H1 (cell line): Measurements from ENCODE around the gene NPHP4. TPM values are rescaled to one million over a fixed set of nuclear protein-coding genes. Genes with fewer than 3 reads are reported as not detected.

Source experiments
- CTCF ChIA-PET: fragments of 300-600 bp; sonication (Branson Sonifier 250); formaldehyde crosslinking; loops from one replicate; lab custom pipeline; 2021; ENCODE audit not compliant: partially characterized antibody; lab: Charles Lee
- POLR2A ChIA-PET: fragments of 300-600 bp; sonication (Branson Sonifier 250); formaldehyde crosslinking; loops from one replicate; lab custom pipeline; 2021; ENCODE audit warnings: inconsistent platforms; ENCODE audit not compliant: partially characterized antibody; lab: Charles Lee
- DNase-seq, 2 experiments: peaks; one replicate each; pipeline versions ENCODE4 v3.0.0 to v3.0.0-alpha.2; 2010 to 2022; ENCODE audit warnings: low spot score in 2 of 2, low read depth in 1 of 2, mixed read lengths in 1 of 2
- FAIRE-seq: peaks from 2 replicates; lab custom pipeline; 2011; peaks lifted over from hg19 to GRCh38; lab: Jason Lieb, UNC
- H2AFZ ChIP-seq: 2 replicates; pipeline ENCODE4 v1.8.1; 2012; ENCODE audit warnings: low read length, inconsistent platforms
- H2AK5ac ChIP-seq: 2 replicates; pipeline ENCODE4 v1.6.1; 2013; ENCODE audit warnings: low read depth, low read length
- H2BK120ac ChIP-seq: replicated peaks from 2 replicates; pipeline ENCODE3; 2013; ENCODE audit warnings: low read depth, low read length, inconsistent platforms
- H2BK12ac ChIP-seq: 2 replicates; pipeline ENCODE4 v1.6.1; 2013; ENCODE audit warnings: low read depth, low read length
- H2BK15ac ChIP-seq: 2 replicates; pipeline ENCODE4 v1.6.1; 2013; ENCODE audit warnings: low read length
- H2BK20ac ChIP-seq: 2 replicates; pipeline ENCODE4 v1.6.1; 2013; ENCODE audit warnings: low read length
- H2BK5ac ChIP-seq: 2 replicates; pipeline ENCODE4 v1.6.1; 2013; ENCODE audit warnings: low read depth, low read length
- H3K14ac ChIP-seq: 2 replicates; pipeline ENCODE4 v1.6.1; 2013; ENCODE audit warnings: inconsistent platforms; ENCODE audit not compliant: insufficient read length
- H3K18ac ChIP-seq: 2 replicates; pipeline ENCODE4 v1.6.1; 2013; ENCODE audit warnings: low read length; ENCODE audit errors: extremely low read depth
- H3K23ac ChIP-seq: 2 replicates; pipeline ENCODE4 v1.6.1; 2013; ENCODE audit warnings: inconsistent platforms; ENCODE audit not compliant: insufficient read length
- H3K23me2 ChIP-seq: 2 replicates; pipeline ENCODE4 v1.6.1; 2013; ENCODE audit warnings: low read depth, low read length
- H3K27ac ChIP-seq: 2 replicates; pipeline ENCODE4 v1.6.1; 2011; ENCODE audit warnings: low read depth, low read length, inconsistent platforms
- H3K27me3 ChIP-seq, 4 experiments: replicated peaks in 1 of 4; 1 replicate in 1 of 4; 2 replicates in 3 of 4; pipeline versions ENCODE4 v1.6.1 to v1.8.1; 2011 to 2013; ENCODE audit warnings: low read length in 3 of 4, mild to moderate bottlenecking in 3 of 4, inconsistent platforms in 2 of 4, mixed read lengths in 2 of 4, moderate library complexity in 1 of 4; ENCODE audit not compliant: control insufficient read depth in 3 of 4, insufficient read depth in 3 of 4; ENCODE audit errors: extremely low read depth in 1 of 4
- H3K36me3 ChIP-seq, 4 experiments: 2 replicates each; pipeline versions ENCODE4 v1.6.1 to v1.8.1; 2011 to 2013; ENCODE audit warnings: mild to moderate bottlenecking in 4 of 4, low read length in 3 of 4, moderate library complexity in 2 of 4, control low read depth in 1 of 4, inconsistent platforms in 1 of 4; ENCODE audit not compliant: insufficient read depth in 4 of 4, control insufficient read depth in 2 of 4
- H3K4ac ChIP-seq: replicated peaks from 2 replicates; pipeline ENCODE3; 2013; ENCODE audit warnings: low read length, low read depth, mixed read lengths, inconsistent platforms; ENCODE audit not compliant: insufficient read length
- H3K4me1 ChIP-seq, 4 experiments: replicated peaks in 1 of 4; 1 replicate in 1 of 4; 2 replicates in 3 of 4; pipeline versions ENCODE4 v1.6.1 to v1.8.1; 2011 to 2013; ENCODE audit warnings: low read length in 3 of 4, inconsistent platforms in 2 of 4, mixed read lengths in 1 of 4; ENCODE audit not compliant: insufficient read depth in 4 of 4, control insufficient read depth in 3 of 4
- H3K4me2 ChIP-seq, 2 experiments: 2 replicates each; pipeline versions ENCODE4 v1.6.1 to v1.8.1; 2011 to 2013; ENCODE audit warnings: low read depth in 2 of 2, low read length in 2 of 2, control low read depth in 1 of 2, inconsistent platforms in 1 of 2, mild to moderate bottlenecking in 1 of 2; ENCODE audit not compliant: insufficient read depth in 1 of 2
- H3K4me3 ChIP-seq, 4 experiments: fragments of 200-600, 300-600 bp in 1 of 4; sonication (generic), shearing (Covaris generic), sonication (Bioruptor Twin) in 1 of 4; 2 replicates each; pipeline versions ENCODE4 v1.5.1 to v1.8.1; 2011 to 2016; ENCODE audit warnings: low read length in 4 of 4, low read depth in 3 of 4, control low read depth in 2 of 4, inconsistent platforms in 2 of 4, mild to moderate bottlenecking in 2 of 4, mixed read lengths in 1 of 4, moderate library complexity in 1 of 4; ENCODE audit not compliant: insufficient read depth in 2 of 4; ENCODE audit errors: extremely low read depth in 1 of 4
- H3K56ac ChIP-seq: replicated peaks from 2 replicates; pipeline ENCODE3; 2013; ENCODE audit warnings: low read depth, mild to moderate bottlenecking, mixed read lengths, low read length, inconsistent platforms; ENCODE audit not compliant: insufficient read length
- H3K79me1 ChIP-seq: 2 replicates; pipeline ENCODE4 v1.6.1; 2013; ENCODE audit warnings: low read depth, low read length, control low read depth
- H3K79me2 ChIP-seq, 2 experiments: 2 replicates each; pipeline versions ENCODE4 v1.6.1 to v1.8.1; 2012 to 2013; ENCODE audit warnings: low read length in 2 of 2, mild to moderate bottlenecking in 2 of 2, inconsistent platforms in 1 of 2; ENCODE audit not compliant: insufficient read depth in 2 of 2, control insufficient read depth in 1 of 2
- H3K9ac ChIP-seq, 4 experiments: replicated peaks in 1 of 4; 1 replicate in 1 of 4; 2 replicates in 3 of 4; pipeline versions ENCODE4 v1.6.1 to v1.8.1; 2011 to 2013; ENCODE audit warnings: low read depth in 3 of 4, low read length in 3 of 4, control low read depth in 2 of 4, mild to moderate bottlenecking in 2 of 4, moderate library complexity in 2 of 4, inconsistent platforms in 1 of 4; ENCODE audit errors: extremely low read depth in 1 of 4
- H3K9me3 ChIP-seq, 2 experiments: 2 replicates each; pipeline versions ENCODE4 v1.6.1 to v1.8.1; 2012 to 2013; ENCODE audit warnings: mild to moderate bottlenecking in 2 of 2, moderate library complexity in 2 of 2, control low read depth in 1 of 2, inconsistent platforms in 1 of 2, low read depth in 1 of 2, low read length in 1 of 2, mixed read lengths in 1 of 2; ENCODE audit not compliant: insufficient read depth in 2 of 2
- H4K20me1 ChIP-seq, 2 experiments: replicated peaks in 1 of 2; 2 replicates each; pipeline versions ENCODE3 to v1.8.1; 2011 to 2013; ENCODE audit warnings: inconsistent platforms in 2 of 2, low read length in 2 of 2, mild to moderate bottlenecking in 1 of 2; ENCODE audit not compliant: insufficient read depth in 2 of 2, control insufficient read depth in 1 of 2
- H4K5ac ChIP-seq: 2 replicates; pipeline ENCODE4 v1.6.1; 2013; ENCODE audit warnings: low read length, low read depth, mixed read lengths, inconsistent platforms; ENCODE audit not compliant: insufficient read length
- H4K8ac ChIP-seq: 2 replicates; pipeline ENCODE4 v1.8.0; 2013; ENCODE audit warnings: mild to moderate bottlenecking, moderate library complexity, low read length, inconsistent platforms; ENCODE audit not compliant: insufficient read depth; ENCODE audit errors: extremely low read depth
- H4K91ac ChIP-seq: replicated peaks from 2 replicates; pipeline ENCODE3; 2013; ENCODE audit warnings: low read length, mixed read lengths, inconsistent platforms; ENCODE audit not compliant: insufficient read length
- ATF2 ChIP-seq: IDR thresholded peaks from 2 replicates; pipeline ENCODE4 v1.6.1; 2012; ENCODE audit warnings: low read length, inconsistent platforms
- E2F6 ChIP-seq: IDR thresholded peaks from 2 replicates; pipeline ENCODE4 v1.6.1; 2012; ENCODE audit warnings: inconsistent platforms
- JUN ChIP-seq: IDR thresholded peaks from 2 replicates; pipeline ENCODE4 v1.6.1; 2011; ENCODE audit warnings: low read depth, mild to moderate bottlenecking, improper control_type of control experiment, low read length
- JUND ChIP-seq: IDR thresholded peaks from 2 replicates; pipeline ENCODE4 v1.6.1; 2011; ENCODE audit warnings: mild to moderate bottlenecking, improper control_type of control experiment, low read length
- MAFK ChIP-seq: IDR thresholded peaks from 2 replicates; pipeline ENCODE4 v1.6.1; 2012; ENCODE audit warnings: low read depth, mild to moderate bottlenecking, improper control_type of control experiment, low read length
- POLR2AphosphoS5 ChIP-seq: IDR thresholded peaks from 2 replicates; pipeline ENCODE4 v1.6.1; 2011; ENCODE audit warnings: low read depth, low read length
- RBBP5 ChIP-seq: IDR thresholded peaks from 2 replicates; pipeline ENCODE4 v1.7.1; 2012; ENCODE audit warnings: low read depth, mild to moderate bottlenecking, inconsistent platforms, low read length, moderate library complexity, borderline replicate concordance
- SRF ChIP-seq: IDR thresholded peaks from 2 replicates; pipeline ENCODE4 v1.6.1; 2011; ENCODE audit warnings: mild to moderate bottlenecking, low read depth, low read length, moderate library complexity
- TEAD4 ChIP-seq: IDR thresholded peaks from 2 replicates; pipeline ENCODE4 v1.6.1; 2012; ENCODE audit warnings: low read depth, low read length, inconsistent platforms, mixed read lengths
- WGBS, 2 experiments: shearing (Covaris generic) in 1 of 2; methylation state at CpG; one replicate each; pipeline versions ENCODE4 v1.1.6 to v1.1.7; 2013 to 2015; ENCODE audit warnings: low lambda C conversion rate in 2 of 2, mixed read lengths in 2 of 2, inconsistent platforms in 1 of 2, low coverage in 1 of 2, missing lambda C conversion rate in 1 of 2; ENCODE audit not compliant: insufficient replicate concordance in 2 of 2, insufficient coverage in 1 of 2, insufficient read length in 1 of 2; ENCODE audit errors: extremely low coverage in 1 of 2, missing lambda C conversion rate in 1 of 2; 5-methylcytosine and 5-hydroxymethylcytosine counted together
- polyA plus RNA-seq, 7 experiments: library from polyadenylated mRNA; depleted of rRNA in 3 of 7; stranded (reverse) in 5 of 7; unstranded in 2 of 7; fragments of >200 nt in 5 of 7; fragments of 200-250 nt in 2 of 7; gene quantifications; 1 replicate in 5 of 7; 2 replicates in 1 of 7; 4 replicates in 1 of 7; pipeline versions ENCODE4 v1.2.1 to v1.2.3, GENCODE V29; 2011 to 2013; ENCODE audit warnings: missing spikeins in 2 of 7, mixed read lengths in 2 of 7
- total RNA-seq: library from RNA; stranded (reverse); fragmentation: NEBNext Ultra II Directional; extraction: Animal tissue kit (Norgen Biotek cat#: 25700); gene quantifications from 2 replicates; pipeline ENCODE4 v1.2.1, GENCODE V29; 2021
- TF ChIP-seq, protein P1 (sequence below), 3 experiments: IDR thresholded peaks; 1 replicate in 2 of 3; 2 replicates in 1 of 3; pipeline versions ENCODE4 v1.5.1 to v1.6.1; 2011; ENCODE audit warnings: low read length in 3 of 3, mild to moderate bottlenecking in 3 of 3, inconsistent platforms in 2 of 3, low read depth in 1 of 3, moderate library complexity in 1 of 3; ENCODE audit not compliant: insufficient read depth in 1 of 3; ENCODE audit errors: control extremely low read depth in 1 of 3

The NPHP4 gene
- total and polyA plus RNA-seq, 2 of the 8 experiments (the other 6 are each of a cell fraction or from before 2014, with no cell fraction given) = 5.8 to 14.0 TPM

DNA sequence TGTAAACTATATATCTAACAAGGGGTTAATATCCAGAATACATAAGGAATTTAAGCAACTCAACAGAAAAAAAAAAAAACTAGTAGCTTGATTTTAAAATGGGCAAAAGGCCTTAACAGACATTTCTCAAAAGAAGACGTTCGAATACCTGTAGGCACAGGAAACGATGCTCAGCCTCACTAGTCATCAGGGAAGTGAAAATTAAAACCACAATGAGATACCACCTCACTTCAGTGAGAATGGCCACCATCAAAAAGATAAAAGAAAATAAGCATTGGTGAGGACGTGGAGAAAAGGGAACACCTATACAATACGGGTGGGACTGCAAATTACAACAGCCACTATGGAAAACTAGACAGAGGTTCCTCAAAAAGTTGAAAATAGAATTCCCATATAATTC, 37.3 kb downstream of the NPHP4 start:
- Histone ChIP-seq H3K9me3 (no peaks in the 10 kb centered on the region), H4K91ac (no peak overlapping the region), H3K27ac (no peak overlapping the region), H2AFZ (no peak overlapping the region), H3K23ac (no peak overlapping the region), H2BK120ac (no peak overlapping the region), H3K14ac (no peak overlapping the region), H3K9ac (no peak overlapping the region), H2BK15ac (no peak overlapping the region), H3K79me1 (no peaks in the 10 kb centered on the region; the same call in 1 of the 2 replicates), H3K4ac (no peak overlapping the region), H2BK12ac (no peak overlapping the region), H3K4me2 (no peak overlapping the region), H3K79me2 (no peaks in the 10 kb centered on the region), H4K8ac (no peak overlapping the region), H3K4me3 (no peak overlapping the region), H2BK20ac (no peak overlapping the region), H4K5ac (no peak overlapping the region), H2AK5ac (no peak overlapping the region), H2BK5ac (no peak overlapping the region), H3K23me2 (no peaks in the 10 kb centered on the region), H3K56ac (no peak overlapping the region), H3K18ac (no peak overlapping the region), H3K27me3 (no peaks in the 10 kb centered on the region), H3K36me3 (peaks cover 0 to 2% (median 0%) of the 10 kb centered on the region in 4 experiments; a peak in 2 of 8 replicates), H4K20me1 (no peaks in the 10 kb centered on the region), H3K4me1 (no peaks in the 10 kb centered on the region)
- CTCF ChIA-PET = interaction anchor here (0.6 kb wide), 1 partner anchor 444 kb away, joined by 3 read pairs; no protein-coding TSS in a partner anchor
- 86% methylated on average over 5 of the region's 5 CpGs; no CpG with 5 or more reads in 1 of the 2 experiments for WGBS, 2 experiments
- no peak for FAIRE-seq
- POLR2A ChIA-PET = no interaction called here
- DNase-seq = no peak
- no peak for TF ChIP-seq JUND
- TF ChIP-seq TEAD4 = no peak
- TF ChIP-seq JUN = no peak
- TF ChIP-seq RBBP5 = no peak
- TF ChIP-seq E2F6 = no peak
- TF ChIP-seq MAFK = no peak
- TF ChIP-seq ATF2 = no peak
- TF ChIP-seq SRF = no peak
- TF ChIP-seq POLR2AphosphoS5 = no peak
- TF ChIP-seq, protein P1, sequence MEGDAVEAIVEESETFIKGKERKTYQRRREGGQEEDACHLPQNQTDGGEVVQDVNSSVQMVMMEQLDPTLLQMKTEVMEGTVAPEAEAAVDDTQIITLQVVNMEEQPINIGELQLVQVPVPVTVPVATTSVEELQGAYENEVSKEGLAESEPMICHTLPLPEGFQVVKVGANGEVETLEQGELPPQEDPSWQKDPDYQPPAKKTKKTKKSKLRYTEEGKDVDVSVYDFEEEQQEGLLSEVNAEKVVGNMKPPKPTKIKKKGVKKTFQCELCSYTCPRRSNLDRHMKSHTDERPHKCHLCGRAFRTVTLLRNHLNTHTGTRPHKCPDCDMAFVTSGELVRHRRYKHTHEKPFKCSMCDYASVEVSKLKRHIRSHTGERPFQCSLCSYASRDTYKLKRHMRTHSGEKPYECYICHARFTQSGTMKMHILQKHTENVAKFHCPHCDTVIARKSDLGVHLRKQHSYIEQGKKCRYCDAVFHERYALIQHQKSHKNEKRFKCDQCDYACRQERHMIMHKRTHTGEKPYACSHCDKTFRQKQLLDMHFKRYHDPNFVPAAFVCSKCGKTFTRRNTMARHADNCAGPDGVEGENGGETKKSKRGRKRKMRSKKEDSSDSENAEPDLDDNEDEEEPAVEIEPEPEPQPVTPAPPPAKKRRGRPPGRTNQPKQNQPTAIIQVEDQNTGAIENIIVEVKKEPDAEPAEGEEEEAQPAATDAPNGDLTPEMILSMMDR (IDR thresholded peaks at IDR 0.05; ENCODE audit: control extremely low read depth in 1 of 3, insufficient read depth in 1 of 3, low read depth in 1 of 3, low read length in 3 of 3) = no peak
